Transverse colon (tissue), 4 donors: ENCODE results near the gene SHPK.

Source experiments
- EP300 ChIP-seq: sonication (generic); formaldehyde crosslinking; IDR thresholded peaks from one replicate; pipeline ENCODE4 v1.6.1; 2017; ENCODE audit warnings: antibody characterized with exemption, low read depth
- POLR2A ChIP-seq: fragments of 450-650 bp; IDR thresholded peaks from one replicate; pipeline ENCODE4 v1.6.1; 2016; ENCODE audit warnings: antibody characterized with exemption, mild to moderate bottlenecking, moderate library complexity
- POLR2AphosphoS5 ChIP-seq, 3 donors: sonication (generic); formaldehyde crosslinking; IDR thresholded peaks; one replicate each; pipeline ENCODE4 v1.6.1; 2016; ENCODE audit warnings: antibody characterized with exemption in 3 of 3
- TF ChIP-seq, protein P1 (sequence below), 5 experiments: fragments of 200-600 bp in 3 of 5; fragments of 450-650 bp in 2 of 5; sonication (generic) in 3 of 5; IDR thresholded peaks; 1 replicate in 2 of 5; 2 replicates in 3 of 5; pipeline ENCODE4 v1.5.1; 2016 to 2017; ENCODE audit warnings: antibody characterized with exemption in 5 of 5, inconsistent platforms in 3 of 5, mild to moderate bottlenecking in 2 of 5, moderate library complexity in 1 of 5

GRCh38 chr17:3665834-3666233 lies 29.8 kb upstream of the SHPK start:
- TF ChIP-seq POLR2A (no peak), EP300 (no peak), POLR2AphosphoS5 (IDR thresholded peaks at IDR 0.05) (no peak)
- TF ChIP-seq, protein P1, sequence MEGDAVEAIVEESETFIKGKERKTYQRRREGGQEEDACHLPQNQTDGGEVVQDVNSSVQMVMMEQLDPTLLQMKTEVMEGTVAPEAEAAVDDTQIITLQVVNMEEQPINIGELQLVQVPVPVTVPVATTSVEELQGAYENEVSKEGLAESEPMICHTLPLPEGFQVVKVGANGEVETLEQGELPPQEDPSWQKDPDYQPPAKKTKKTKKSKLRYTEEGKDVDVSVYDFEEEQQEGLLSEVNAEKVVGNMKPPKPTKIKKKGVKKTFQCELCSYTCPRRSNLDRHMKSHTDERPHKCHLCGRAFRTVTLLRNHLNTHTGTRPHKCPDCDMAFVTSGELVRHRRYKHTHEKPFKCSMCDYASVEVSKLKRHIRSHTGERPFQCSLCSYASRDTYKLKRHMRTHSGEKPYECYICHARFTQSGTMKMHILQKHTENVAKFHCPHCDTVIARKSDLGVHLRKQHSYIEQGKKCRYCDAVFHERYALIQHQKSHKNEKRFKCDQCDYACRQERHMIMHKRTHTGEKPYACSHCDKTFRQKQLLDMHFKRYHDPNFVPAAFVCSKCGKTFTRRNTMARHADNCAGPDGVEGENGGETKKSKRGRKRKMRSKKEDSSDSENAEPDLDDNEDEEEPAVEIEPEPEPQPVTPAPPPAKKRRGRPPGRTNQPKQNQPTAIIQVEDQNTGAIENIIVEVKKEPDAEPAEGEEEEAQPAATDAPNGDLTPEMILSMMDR (IDR thresholded peaks at IDR 0.05) = no peak
